Measurements from ENCODE around the gene GTF3C1.

Gene GTF3C1

DNA sequence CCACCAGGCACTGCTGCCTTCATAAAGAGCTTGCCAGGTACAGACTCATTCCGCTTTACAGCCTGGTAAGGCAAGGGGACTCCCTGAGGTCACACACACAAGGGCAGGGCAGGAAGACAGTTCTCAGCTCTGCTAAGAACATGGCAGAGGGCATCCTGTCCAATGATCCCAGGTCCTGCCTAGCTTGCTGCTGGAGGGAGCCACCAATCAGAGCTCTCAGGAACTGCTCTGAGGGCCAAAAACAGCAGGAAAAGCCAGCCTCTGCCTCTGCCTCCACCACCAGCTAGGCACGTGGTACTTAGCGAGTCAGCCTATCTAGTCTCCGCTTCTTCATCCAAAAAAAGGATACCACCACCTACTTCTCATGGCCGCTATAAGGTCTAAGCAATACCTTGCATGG, 66.1 kb downstream of the GTF3C1 start:
- no peak for DNase-seq (ENCODE audit: low read depth)

GRCh38 chr16:27483088-27483437, 66.7 kb downstream of the GTF3C1 start:
- no peak for DNase-seq (ENCODE audit: low read depth)

- no peak for DNase-seq (ENCODE audit: low read depth)
These were observed 67.2 kb downstream of the GTF3C1 start for GRCh38 chr16:27482397-27483087.

DNA sequence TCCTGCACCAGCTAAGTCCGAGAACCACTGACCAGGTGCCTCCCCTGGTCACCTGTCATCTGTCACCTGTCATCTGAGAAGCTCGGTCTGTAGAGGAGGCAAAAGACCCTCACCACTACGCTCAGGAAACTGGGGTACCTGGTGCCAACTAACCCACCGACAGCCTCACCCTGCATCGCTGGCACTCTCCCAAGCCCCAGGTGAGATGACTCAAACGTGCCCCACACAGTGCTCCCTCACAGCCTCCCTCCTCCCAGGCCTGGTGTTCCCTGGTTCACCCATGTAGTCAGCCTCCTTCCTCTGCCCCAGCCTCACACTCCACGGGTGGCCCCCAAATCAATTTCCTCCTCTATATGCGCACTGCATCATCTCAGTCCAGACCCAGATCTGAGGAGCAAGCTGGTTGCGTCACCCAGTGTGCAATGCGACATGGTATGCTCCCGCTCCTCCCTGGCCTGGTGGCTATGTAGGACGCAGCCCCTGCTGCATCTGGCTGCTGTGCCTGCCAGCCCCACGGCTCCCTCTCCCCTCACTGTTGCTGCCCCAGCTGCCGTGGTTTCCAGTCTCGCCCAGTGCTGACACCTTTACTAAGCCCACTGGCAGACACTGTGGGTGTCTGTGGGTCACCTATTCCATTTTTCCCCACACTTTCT, 68.3 kb downstream of the GTF3C1 start:
- DNase-seq (ENCODE audit: low read depth) = no peak

- no peak for DNase-seq (ENCODE audit: low read depth)
These were observed 69.0 kb downstream of the GTF3C1 start for GRCh38 chr16:27480761-27481160.

DNA sequence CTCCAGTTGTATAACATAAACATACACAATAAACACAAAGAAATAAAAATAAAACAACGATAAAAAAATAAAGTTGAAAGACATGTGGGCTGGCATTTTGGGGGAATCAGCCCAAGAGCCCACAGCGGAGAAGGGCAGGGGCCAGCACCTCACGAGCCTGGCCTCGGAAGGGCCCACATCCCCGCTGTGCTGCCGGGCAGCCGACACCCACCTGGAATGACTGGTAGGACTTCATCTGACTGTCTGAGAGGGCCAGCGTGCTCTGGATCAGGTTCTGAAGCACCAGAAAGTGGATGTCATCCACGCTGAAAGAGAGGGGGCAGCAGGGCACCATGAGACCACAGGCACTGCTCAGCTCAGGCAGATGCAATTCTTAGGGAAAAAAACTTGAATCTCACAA, 73.5 kb downstream of the GTF3C1 start:
- DNase-seq (ENCODE audit: low read depth) = no peak

GRCh38 chr16:27475561-27475960, 74.2 kb downstream of the GTF3C1 start:
- DNase-seq (ENCODE audit: low read depth) = no peak

DNA sequence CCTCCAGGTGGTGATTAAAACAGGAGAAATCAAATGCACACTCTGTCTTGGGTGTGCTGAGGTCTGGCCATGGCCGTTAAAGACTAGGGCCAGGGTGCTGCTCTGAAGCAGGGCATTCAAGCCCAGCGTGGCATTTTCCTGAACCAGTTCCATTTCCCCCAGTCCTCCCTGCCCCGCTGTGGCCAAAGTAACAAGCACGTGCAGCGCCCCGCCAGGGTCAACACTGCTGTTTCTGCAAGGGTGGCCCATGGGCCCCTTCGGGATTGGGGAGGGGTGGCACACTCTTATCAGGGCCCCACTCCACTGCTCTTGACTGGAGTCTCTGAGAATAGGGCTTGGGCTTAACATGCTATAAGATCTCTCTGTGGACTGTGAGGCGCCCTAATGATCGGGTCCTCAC, 74.8 kb downstream of the GTF3C1 start:
- no peak for DNase-seq (ENCODE audit: low read depth)

DNA sequence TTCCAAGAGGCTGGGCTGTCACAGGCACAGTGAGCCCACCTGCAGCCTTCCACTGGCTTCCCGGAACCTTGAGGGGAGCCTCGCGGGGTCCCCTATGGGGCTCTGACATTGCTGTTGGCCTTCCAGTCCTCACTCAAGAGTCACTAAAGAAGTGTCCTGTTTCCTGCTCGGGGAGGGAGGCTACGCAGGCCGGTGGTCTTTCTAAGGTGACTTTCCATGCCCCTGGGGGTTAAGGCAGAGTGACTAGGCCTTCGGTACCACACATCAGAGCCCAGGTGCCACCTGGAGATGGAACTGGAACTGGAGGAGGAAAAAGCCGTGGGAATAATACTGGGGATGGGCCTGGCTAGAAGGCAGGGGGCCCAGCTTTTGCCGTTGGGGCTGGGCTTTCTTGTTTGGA, 75.7 kb downstream of the GTF3C1 start:
- no peak for DNase-seq (ENCODE audit: low read depth)

DNA sequence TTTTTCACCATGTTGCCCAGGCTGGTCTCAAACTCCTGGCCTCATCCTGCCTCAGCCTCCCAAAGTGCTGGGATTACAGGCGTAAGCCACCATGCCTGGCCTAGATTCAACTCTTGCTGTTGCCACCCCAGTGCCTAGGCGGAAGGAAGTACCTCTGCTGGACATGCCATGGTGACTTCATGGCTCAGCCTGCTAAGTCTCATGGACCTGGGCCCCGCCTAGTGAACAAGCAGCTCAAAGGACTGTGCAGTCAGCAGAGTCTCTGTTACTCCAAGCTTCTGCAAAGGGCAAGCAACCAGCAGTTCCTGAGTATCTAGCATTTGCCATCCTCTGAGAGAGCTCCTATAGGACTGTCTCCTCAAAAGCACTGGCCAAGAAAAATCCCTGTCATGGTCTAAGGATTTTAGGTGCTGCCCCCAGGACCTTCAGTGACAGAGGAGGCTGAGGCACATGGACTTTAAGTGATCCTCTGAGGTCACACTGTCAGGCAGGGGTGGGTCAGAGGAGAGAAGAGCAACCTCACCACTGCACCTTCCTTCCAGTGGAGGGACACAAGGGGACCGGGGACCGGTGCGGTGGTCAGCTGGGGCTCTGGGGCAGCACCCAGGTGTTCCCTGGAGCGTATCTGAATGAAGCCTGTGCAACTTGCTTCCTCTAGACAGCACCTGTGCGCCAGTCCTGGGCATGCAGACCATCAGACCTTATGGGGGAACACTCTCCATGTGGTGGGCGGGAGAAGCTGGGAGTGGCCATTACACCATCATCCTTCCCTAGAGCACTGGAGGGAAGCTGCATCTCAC, 76.4 kb downstream of the GTF3C1 start:
- no peak for DNase-seq (ENCODE audit: low read depth)

DNA sequence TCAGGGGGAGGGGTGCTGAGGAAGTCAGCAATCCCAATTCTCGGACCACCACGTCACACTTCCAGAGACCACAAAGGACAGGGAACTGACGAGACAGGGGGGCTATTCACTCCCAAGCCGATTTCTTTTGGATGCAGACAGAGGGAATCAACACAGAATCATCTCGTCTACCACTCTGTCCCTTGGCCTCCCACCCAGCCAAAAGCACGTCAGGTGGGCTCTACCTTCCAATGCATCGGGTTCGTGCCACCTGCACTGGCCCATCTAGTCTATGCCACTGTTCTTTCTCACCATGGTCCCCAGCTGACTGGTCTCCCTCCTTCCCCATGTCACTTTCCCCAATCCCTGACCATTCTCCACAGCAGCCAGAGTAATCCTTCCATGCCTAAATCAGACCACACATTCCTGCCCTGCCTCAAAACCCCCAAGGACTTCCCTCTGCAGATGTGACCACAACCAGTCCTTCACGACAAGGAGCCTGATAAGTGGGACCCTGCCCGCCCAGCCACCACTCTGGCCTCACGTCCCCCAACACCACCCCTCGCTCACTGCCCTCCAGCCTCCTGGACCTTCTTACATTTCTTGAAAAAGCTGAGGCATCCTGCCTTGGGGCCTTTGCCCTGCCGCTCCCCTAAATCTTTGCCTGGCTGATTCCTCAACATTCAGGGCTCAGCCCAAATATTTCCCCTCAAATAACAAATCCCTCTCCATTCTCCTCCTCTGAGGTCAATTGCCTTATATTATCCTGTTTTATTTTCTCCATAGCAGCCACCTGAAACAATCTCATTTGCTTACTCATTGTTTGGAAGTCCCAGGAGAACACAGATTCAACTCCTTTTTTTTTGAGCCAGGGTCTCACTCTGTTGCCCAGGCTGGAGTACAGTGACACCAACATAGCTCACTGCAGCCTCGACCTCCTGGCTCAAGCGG, 77.4 kb downstream of the GTF3C1 start:
- DNase-seq (ENCODE audit: low read depth) = no peak

DNA sequence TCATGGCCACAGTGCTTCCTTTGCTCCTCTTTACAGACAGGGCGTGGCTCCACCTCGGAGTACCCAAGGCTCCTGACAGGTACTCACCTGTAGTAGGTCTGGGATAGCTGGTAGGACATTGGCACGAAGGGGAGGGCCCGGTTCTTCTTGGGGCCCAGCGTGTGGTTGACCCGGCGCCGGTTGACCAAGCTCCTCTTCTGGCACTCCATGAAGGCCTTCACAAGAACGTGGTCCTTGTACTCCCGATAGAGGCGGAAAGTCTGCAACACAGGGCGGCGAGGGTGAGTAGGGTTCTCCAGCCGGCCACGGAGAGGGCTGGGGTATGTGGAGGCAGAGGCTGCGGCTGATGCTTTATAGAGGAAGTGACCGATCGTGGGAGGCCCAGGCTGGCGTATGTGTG, 78.1 kb downstream of the GTF3C1 start:
- no peak for DNase-seq (ENCODE audit: low read depth)

DNA sequence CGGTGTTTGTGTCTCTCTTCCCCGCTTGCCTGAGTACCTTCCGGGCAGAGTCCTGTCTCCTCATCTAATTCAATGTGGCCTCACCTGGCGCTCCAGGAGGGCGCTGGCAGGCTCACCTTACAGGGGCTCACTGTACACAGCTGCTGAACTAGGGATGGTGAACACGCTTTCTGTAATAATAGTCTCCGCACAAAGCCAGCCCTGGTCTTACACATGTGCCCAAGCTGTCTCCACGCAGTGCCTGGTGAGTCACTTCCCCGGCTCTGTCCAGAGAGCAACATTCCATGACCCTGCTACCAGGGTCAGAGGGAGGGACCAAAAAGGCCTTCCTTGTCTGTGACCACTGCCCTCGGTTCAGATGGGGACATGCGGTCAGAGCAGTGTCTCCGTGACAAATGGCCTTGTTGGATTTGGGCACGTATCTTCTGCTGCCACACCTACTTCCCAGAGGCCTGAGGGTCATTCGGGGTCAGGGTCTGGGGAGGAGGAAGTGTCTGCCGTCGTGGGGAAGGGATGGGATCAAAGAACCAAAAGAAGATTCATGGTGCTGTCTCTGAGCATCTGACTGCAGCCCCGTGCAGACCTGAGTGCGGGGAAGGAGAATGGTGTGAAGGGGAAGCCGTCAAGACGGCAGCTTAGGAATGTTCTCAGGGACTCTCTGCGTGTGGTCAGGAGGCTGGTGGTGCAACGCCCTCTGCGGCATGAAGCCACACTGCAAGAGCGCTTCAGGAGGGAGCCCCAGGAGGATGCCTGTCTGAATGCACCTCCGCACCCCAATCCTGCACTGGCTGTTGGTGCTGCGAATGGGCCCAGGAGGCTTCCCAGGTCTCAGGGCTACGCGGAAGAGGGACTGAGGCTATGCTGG, 78.9 kb downstream of the GTF3C1 start:
- DNase-seq (ENCODE audit: low read depth) = no peak

DNA sequence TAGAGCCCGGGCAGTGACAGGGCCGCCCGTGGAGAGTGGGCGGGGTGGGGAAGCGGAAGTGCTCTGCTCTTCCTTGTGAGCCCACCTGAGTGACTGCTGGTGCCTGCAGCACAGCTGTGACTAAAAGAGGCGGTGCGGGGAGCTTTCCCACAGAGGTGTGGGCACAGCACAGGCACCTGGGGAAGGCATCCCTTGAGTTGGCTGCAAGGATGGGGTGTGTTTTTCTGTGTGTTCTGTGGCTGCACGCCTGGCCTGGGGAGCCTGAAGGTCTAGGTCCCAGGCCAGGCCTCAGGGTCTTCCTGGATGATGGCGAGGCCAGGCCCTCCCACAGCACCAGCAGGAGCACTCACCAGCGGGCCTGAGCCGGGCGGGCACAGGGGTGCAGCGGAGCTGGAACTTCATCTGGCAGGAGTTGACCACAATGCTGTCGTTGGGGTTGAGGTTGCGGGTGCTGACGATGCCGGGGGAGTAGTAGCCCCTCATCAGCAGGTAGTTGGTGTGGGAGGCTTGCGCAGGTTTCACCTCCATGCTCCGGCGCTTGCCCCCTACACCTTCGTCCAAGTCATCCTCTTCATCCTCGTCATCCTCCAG, 80.7 kb downstream of the GTF3C1 start:
- no peak for DNase-seq (ENCODE audit: low read depth)

- no peak for DNase-seq (ENCODE audit: low read depth)
These were observed 84.2 kb downstream of the GTF3C1 start for GRCh38 chr16:27465483-27465879.

GRCh38 chr16:27464626-27465482, 84.9 kb downstream of the GTF3C1 start:
- no peak for DNase-seq (ENCODE audit: low read depth)

- peak; percentile 30 for DNase-seq (ENCODE audit: low read depth)
These were observed 85.7 kb downstream of the GTF3C1 start for GRCh38 chr16:27463741-27464591.

DNA sequence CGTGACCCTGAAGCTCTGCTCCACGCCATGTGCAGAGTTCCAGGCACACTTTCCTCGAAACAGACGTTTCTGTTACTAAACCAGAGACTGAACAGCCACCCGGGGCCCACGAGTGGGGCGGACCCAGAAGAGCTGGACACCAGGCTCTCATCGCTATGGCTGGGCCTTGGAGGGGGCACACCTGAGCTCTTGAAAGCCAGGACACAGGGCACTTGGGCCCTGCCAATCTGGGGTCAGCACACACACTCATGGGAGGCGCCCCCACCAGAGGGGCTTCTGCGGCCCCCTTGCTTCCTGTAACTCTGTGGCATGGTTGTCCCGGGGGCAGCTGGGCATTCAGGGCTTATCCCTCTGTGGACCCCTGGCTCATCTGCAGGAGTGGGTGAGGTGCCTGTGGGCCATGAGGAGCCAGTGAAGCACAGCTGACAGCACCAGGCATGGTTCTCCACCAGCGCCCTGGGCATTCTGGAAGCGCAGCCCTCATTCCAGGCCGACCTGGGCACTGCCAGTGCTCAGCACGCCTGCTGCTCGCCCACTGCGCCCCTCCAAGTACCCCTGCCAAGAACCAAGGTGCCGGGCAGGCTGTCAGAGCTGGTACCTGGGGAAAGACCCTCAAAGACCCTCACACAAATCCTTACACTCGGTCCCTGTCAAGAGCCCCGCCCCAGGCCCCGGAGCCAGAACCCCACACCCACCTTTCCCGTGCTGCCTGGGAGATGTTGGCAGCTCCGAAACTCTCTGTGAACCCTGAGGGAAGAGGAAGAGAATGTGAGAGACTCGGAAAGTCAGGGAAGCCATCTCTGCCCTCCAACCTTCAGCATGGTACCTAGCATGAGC, 86.6 kb downstream of the GTF3C1 start:
- DNase-seq (ENCODE audit: low read depth) = no peak

Data from stimulated activated CD8-positive, alpha-beta memory T cell treated with anti-CD3 and anti-CD28 coated beads, Interleukin-7, amount 100 ng/mL, for 24 hours (primary cell).